Posterior vena cava (tissue), 2 donors: ENCODE data around the gene BBC3. TPM values are rescaled to one million over a fixed set of nuclear protein-coding genes. Genes with fewer than 3 reads are reported as not detected.

Source experiments
- DNase-seq: peaks from one replicate; pipeline ENCODE4 v3.0.0-alpha.2; 2020; ENCODE audit warnings: low spot score
- intact Hi-C, 2 donors: fragments of 100-400 bp; cut with DNase I; formaldehyde crosslinking; loops; one replicate each; pipeline versions ENCODE4 v1.14.1 to v1.14.2; 2022 to 2023
- total RNA-seq, 2 donors: library from RNA; stranded (reverse); fragmentation: NEBNext Ultra II Directional; extraction: Animal tissue kit (Norgen Biotek cat#: 25700); gene quantifications; one replicate each; pipeline ENCODE4 v1.2.1, GENCODE V29; 2021
- donor health status: DM: yes; HTN: yes; CAD: no.
- donor health status: DM: yes; HTN: yes; CAD: no.

The BBC3 gene
- total RNA-seq, 2 donors from 2014 or later: 3.7 to 4.2 TPM

- intact Hi-C loops: loop anchor here (5.0 to 10.0 kb wide), 2 partner anchors 95 to 1093 kb away; no protein-coding TSS in a partner anchor
- DNase-seq: no peak
Measured at GRCh38 chr19:47239610-47240296, 8.8 kb upstream of the BBC3 start.

- intact Hi-C loops: no loop called here
- DNase-seq: no peak
Measured at GRCh38 chr19:47239152-47239551, 8.2 kb upstream of the BBC3 start.

DNA sequence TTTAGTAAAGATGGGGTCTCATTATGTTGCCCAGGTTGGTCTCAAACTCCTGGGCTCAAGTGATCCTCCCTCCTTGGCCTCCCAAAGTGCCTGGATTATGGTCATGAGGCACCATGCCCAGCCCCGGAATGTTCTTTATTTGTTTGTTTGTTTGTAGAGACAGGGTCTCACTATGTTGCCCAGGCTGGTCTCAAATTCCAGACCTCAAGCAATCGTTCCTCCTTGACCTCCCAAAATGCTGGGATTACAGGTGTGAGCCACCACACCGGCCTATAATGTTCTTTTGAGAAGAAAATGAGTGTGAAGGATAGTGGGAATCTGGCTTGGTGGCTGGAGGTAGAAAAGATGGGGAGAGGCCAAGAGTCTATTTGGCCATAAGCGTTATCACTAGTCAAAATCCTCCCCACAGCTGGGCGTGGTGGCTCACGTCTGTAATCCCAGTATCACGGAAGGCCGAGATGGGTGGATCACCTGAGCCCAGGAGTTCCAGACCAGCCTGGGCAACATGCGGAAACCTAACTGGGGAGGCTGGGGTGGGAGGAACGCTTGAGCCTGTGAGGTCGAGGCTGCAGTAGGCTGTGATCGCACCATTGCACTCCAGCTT lies 5.2 kb upstream of the BBC3 start:
- intact Hi-C loops: no loop called here

DNA sequence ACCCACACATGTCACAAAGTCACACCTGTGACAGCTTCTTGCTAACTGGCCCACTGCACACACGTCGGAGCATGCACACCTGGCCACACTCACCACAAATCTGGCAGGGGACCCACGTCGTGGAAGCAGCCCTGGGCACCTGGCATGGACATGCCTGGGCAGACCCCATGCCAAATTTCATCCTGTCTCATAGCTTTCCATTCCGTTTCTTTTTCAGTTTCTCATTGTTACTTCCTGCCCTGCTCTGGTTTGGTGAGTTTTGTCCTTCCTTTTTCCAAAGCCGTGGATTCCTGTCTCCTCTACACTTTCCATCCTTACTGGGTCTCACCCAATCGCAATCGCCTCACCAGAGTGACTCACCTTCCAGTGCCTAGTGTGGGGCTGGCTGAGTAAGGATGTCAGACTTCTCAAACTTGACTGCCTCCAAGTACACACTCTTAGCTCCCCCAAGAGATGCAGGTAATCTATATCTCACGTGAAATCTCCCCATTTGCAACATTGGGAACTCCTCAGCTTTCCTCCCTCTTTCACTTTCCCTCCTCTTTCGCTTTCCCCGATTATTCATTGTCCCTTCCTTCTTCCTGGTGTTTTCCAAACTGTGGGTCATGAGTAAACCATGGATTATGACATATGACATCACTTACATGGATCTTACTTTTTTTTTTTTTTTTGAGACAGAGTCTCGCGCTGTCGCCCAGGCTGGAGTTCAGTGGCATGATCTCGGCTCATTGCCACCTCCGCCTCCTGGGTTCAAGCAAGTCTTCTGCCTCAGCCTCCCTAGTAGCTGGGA lies 1.6 kb upstream of the BBC3 start:
- intact Hi-C loops: no loop called here
- DNase-seq: no peak

More for the DNA sequence above, 5.2 kb upstream of the BBC3 start:
- no peak for DNase-seq

DNA sequence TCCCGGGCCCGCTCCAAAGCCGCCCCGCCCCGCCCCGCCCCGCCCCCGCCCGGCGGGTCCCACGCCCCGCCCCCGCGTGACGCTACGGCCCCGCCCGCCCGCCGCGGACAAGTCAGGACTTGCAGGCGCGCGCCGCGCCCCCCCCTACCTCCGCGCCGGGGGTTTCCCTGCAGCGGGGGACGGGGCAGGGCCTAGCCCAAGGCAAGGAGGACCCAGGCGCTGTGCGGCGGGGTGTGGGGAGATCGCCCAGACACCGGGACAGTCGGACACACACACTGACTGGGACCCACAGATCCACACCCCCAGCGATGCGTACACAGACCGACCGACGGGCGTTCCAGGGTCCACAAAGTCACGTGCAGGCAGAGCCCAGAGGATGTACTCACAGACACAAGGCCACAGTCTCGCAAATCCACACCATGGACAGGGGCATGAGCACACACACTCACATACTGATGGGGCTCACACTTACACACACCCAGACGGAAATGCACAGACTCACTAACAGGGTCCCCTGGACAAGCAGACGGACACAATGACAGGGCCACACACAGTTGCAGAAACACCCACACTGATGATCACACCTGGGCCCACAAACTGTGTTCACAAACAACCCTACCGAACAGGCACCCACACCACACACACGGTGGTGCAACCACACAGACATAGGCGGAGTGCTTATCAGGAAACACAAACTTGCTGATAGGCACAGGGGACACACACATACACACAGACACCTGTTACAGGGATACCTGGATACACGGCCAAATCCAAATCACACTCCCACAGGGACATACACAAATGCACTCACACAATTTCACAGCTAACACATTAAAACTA lies 436 bp upstream of the BBC3 start:
- DNase-seq: peak; percentile 96
- intact Hi-C loops: no loop called here

DNA sequence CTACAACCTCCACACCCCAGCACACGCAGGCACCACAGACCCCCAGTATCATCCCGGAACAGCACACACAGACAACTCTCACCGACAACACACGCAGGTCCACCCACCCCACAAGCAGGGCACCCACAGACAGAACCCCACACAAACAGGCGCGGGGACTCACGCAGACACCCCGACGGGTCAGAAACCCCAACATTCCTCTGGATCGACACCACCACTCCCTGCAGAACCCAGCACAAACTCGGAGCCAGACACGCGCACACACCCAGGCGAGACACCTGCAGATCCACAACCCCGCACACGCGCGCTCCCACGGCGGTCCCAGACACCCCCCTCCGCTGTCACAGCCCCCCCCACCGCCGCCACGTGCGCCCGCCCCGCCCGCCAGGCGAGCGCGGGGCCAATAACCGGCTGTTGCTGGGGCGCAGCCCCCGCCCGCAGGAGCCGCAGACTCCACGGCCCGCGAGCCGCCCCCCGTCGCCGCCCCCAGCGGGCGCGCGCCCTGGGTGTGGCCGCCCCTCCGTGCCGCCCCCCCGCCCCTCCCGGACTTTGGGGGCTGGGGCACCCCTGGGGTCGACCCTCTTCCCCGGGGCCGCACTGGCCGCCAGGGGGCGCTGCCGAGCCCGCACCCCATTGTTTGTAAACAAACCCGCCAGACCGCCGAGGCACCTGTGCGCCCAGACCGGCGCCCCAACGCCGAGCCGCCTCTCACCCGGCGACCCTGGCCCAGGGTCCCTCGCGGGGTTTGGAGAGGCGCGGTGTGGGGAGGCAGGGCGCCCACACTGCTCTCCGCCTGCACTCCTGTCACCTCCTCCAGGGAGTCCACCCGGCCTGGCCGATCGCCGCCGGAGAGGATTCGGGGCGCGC lies 712 bp downstream of the BBC3 start:
- peak; percentile 91 for DNase-seq
- intact Hi-C loops: no loop called here

DNA sequence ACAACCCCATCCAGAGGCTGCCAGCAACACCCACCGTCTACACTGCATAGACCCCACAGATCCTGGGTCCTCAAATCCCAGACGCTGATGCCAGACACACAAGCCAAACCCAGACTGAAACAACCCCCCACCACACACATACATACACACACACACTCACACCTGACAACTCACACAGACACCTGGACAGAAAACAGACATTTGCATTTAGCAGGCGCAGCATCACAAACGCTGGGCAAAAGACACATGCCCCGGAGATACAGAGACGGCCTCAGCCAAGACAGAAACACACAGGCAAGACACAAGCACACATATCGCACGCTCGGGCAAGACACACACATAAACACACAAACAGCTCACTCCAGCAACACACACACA lies 1.3 kb downstream of the BBC3 start:
- intact Hi-C loops: loop anchor here in 1 of 2 donors (10.0 kb wide), 1 partner anchor 75 kb away; no protein-coding TSS in a partner anchor
- no peak for DNase-seq

DNA sequence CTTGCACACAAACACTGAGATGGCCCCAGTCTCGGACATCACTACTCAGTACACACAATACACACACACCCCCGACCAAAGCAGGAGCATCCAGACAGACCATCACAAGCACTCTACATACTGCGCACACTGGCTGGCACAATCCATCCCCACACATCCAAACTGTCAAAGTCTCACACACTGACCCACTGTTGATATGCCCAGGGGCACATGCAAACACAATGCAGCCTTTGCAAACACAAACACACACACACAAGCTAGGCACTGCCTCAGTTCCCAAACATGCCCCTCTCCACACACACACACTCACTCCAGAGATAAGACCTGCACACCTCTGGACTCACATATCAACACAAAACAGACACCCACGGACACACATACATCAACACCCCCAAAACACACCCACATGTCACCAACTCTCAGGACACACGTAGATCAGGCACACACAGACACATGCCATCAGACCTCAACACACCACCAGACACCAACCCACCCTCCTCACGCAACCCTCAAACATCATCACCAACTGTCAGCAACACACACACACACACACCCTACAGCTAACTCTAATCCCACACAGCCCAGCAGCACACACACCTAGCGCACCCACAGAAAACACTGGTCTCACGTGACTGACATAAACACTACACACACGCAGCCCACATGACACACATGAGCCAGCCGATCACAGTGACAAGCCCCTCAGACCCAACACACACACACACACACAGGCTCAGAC lies 1.9 kb downstream of the BBC3 start:
- intact Hi-C loops: loop anchor here in 1 of 2 donors (10.0 kb wide), 1 partner anchor 74 kb away; no protein-coding TSS in a partner anchor
- DNase-seq: no peak

DNA sequence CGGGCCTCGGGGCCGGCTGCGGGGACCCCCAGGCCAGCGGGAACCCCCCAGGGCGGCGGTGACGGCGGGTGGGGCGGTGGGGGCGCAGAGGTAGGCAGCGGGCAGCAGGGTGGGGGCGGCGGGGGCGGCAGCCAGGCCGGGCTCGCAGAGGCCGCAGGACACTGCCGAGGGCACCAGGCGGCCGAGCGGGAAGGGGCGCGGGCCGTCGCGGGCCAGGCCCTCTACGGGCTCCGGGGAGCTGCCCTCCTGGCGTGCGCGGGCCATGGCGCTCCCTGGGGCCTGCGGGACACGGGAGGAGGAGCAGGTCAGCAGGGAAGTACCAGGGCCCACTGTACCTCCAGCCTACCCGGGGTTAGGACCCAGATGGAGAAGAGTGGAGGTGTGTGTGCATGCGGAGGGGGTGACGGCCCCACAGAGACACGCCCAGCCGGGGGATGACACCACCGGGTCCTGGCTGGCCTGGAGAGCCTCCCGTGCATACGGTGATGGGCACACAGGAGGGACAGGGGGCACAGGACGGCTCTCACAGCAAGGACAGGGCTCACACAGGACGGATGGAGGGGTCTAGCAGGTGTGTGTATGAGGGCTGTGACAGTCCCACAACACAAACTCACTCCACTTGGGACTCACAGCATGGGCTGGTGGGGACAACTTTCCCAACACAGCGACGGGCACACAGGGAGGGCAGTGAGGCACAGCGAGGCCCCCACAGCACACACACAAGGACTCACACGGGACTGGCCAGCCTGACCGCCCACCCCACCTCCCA lies 2.6 kb downstream of the BBC3 start:
- intact Hi-C loops: loop anchor here in 1 of 2 donors (10.0 kb wide), 1 partner anchor 74 kb away; no protein-coding TSS in a partner anchor
- DNase-seq: peak; percentile 84

DNA sequence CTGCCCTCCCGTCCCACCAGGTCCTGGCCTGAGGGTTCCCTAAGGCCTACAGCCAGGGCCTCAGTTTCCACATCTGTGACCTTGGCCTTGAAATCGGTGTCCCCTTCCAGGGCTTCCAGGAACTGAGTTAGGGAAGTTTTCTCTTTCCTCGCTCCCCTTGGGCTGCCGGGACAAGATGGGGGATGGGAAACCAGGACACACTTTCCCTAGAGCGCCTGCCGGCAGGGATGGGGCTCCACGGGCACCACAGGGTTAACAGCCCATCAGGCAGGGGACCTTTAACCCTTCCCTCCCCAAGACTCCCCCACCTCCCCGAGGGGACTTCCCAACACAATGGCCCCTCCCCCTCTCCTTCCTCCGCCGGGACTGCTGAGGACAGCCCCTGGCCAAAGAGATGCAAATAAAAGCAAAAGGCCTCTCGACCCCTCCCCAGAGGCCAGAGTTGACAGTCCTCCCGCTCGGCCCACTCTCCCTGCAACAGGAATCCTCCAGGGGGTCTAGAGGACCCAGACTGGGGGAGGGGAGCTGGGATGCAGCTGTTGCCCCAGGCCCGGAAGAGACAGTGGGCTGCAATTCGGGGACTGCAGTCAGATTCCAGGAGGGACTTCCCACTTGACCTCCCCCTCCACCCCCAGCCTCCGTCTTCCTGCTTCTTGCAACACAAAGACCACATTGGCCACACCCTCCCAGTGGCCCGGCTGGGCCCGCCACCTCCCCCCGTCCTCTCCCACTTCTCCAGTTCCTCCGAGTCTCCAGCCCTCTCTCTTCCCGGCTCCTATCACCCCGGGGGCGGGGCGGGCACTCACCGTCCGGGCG lies 3.4 kb downstream of the BBC3 start:
- intact Hi-C loops: loop anchor here in 1 of 2 donors (10.0 kb wide), 1 partner anchor 73 kb away; no protein-coding TSS in a partner anchor
- DNase-seq: peak; percentile 97

DNA sequence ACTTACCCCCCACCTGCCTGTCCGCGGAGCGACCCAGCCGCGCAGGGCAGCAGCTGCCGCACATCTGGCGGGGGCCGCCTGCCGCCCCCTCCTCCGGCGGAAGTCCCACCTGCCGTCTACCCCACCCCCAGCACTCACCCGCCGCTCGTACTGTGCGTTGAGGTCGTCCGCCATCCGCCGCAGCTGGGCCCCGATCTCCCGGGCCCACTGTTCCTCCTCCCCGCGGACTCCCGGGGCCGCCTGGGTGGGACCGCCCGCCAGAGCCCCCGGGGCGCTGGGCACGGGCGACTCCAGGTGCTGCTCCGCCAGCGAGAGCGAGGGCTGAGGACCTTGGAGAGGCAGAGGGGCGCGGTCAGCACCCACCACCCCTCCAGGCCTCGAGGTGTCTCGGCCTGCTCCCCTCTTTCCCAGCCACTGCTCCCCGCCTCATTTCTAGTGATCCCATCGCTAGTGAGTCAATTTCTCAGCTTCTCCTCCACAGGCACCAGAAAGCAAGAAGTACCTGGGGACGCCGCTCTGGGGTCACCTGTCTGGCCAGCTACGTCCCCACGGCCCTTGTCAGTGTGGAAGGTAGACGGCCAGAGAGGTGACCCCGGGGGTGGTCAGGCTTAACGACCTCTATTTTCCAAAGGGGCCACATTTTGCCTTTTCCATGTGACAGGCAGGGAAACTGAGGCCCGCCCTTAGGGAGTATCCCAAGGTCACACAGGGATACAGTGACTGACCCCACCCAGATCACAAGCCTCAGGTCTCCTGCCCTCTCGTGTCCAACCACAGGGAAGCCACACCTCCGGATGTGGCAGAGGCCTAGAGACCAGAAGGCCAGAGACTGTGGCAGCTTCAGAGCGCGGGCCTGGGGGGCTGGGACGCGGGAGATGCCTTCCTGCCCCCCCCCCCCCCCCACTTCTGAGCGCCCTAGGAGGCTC lies 4.3 kb downstream of the BBC3 start:
- intact Hi-C loops: loop anchor here in 1 of 2 donors (10.0 kb wide), 1 partner anchor 72 kb away; no protein-coding TSS in a partner anchor
- peak; percentile 95 for DNase-seq

- DNase-seq: peak; percentile 96
- intact Hi-C loops: loop anchor here in 1 of 2 donors (10.0 kb wide), 1 partner anchor 71 kb away; no protein-coding TSS in a partner anchor
Measured at GRCh38 chr19:47225746-47226425, 5.1 kb downstream of the BBC3 start.

GRCh38 chr19:47221890-47222289 lies 9.1 kb downstream of the BBC3 start:
- intact Hi-C loops: loop anchor here in 1 of 2 donors (10.0 kb wide), 1 partner anchor 67 kb away; no protein-coding TSS in a partner anchor
- DNase-seq: no peak
